Measurements from ENCODE around the gene ACOT9.

DNA sequence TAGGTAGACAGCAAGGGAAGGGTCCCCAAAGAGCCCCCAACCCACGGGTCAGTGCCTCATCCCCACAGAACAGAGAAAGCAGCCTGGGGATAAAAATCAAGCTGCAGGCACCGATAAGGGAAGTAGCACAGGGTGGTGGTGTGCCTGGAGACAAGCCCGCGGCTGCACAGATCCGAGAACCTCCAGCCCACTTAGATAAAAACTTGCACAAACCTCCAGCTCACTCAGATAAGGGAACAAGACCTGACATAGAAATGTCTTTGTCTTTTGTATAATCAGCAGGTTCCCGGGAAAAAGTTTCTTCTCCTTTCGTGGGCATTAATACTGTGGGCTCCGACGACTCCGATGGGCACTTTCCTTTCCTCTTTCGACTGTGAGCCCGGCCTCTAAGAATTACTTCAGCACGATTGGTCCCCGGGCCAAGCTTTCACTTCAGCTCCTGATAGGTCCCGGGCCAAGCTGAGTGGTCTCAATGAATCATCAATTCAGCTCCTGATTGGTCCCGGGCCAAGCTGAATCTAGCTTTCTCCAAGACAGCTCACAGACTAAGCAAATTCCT is 43.4 kb downstream of the ACOT9 start:
- TF ChIP-seq, protein P1, sequence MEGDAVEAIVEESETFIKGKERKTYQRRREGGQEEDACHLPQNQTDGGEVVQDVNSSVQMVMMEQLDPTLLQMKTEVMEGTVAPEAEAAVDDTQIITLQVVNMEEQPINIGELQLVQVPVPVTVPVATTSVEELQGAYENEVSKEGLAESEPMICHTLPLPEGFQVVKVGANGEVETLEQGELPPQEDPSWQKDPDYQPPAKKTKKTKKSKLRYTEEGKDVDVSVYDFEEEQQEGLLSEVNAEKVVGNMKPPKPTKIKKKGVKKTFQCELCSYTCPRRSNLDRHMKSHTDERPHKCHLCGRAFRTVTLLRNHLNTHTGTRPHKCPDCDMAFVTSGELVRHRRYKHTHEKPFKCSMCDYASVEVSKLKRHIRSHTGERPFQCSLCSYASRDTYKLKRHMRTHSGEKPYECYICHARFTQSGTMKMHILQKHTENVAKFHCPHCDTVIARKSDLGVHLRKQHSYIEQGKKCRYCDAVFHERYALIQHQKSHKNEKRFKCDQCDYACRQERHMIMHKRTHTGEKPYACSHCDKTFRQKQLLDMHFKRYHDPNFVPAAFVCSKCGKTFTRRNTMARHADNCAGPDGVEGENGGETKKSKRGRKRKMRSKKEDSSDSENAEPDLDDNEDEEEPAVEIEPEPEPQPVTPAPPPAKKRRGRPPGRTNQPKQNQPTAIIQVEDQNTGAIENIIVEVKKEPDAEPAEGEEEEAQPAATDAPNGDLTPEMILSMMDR (IDR thresholded peaks at IDR 0.05) = no peak
- TF ChIP-seq EP300 (IDR thresholded peaks at IDR 0.05) (no peak), POLR2A (IDR thresholded peaks at IDR 0.05) (no peak), POLR2AphosphoS5 (IDR thresholded peaks at IDR 0.05) (no peak)

All from suprapubic skin (tissue), 4 donors.